ENCODE measurements around the gene KCNJ16.
"Not testable (repeated sequence)": the region's sequence is repeated elsewhere in the genome, so short reads cannot be mapped to it uniquely, and the experiment has no call there.

KCNJ16 gene

DNA sequence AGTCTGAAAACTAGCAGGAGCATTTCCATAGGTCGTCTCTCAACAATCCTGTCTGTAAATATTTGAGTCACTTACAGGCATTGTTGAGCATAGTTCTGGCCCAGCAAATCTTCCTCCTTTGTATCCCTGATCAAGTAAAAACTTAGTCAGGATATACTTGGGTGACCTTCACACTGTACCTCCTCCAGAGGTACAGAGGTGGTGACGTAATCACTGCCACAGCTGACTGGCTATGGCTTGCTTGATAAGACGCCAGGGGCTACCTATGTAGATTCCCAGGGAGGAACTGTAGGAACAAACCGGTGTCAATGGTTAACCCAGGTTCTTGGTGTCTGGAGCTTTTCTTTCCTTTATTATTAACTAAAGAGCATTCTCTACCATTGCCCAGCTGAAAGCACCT, at the start of gene KCNJ16:
Gene KCNJ16, plus strand, starts transcription at position 270 of the 400 bp plus-strand sequence. CDS start 56,863 bp downstream, outside the sequence.
- DNase-seq (ENCODE audit: low read depth), result no peak

DNA sequence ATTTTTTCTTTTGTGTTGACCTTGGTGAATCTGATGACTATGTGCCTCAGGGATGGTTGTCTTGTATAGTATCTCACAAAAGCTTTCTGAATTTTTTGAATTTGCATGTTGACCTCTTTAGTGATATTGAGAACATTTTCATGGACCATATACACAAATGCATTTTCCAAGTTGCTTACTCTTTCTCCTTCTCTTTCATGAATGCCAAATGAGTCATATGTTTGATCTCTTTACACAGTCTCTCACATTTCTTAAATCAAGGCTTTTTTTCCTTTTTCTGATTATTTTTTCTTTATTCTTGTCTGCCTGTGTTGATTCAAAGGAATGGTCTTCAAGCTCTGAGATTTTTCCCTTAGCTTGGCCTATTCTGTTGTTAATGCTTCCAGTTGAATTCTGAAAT, 46.6 kb upstream of the KCNJ16 start:
- DNase-seq (ENCODE audit: low read depth), result peak; percentile 43

DNA sequence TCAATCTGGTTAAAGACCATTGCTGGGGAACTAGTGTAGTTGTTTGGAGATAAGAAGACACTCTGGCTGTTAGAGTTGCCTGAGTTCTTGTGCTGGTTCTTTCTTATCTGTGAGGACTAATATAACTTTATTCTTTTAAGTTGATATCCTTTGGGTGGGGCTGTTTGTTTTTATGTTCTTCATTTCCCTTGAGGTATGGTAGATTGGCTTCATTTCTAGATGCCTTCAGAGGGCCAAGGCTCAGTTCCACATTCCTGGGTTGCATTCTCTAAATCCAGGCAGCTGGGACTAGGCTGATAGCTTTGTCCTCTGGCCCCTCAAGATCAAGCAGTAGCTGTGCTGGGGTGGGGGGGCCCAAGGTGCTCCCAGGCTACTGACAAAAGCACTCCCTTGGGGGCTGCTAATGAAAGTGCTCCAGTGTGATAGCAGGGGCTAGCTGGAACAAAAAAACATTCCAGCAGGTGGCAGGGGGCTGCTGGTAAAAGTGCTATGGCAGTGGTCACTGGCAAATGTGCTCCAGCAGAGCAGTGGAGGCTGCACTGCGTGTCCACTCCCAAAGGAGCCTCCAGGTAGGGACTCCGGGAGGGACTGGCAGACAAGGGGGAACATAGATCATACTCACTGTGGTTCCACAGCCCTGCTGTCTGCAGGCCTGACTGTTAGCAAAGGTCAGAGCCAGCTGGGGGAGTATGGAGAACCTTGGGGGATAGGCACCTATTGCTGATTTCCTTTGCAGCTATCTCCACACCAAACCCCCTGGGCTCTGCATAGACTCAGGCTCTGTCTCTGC, 45.9 kb upstream of the KCNJ16 start:
- no peak for DNase-seq (ENCODE audit: low read depth)

DNA sequence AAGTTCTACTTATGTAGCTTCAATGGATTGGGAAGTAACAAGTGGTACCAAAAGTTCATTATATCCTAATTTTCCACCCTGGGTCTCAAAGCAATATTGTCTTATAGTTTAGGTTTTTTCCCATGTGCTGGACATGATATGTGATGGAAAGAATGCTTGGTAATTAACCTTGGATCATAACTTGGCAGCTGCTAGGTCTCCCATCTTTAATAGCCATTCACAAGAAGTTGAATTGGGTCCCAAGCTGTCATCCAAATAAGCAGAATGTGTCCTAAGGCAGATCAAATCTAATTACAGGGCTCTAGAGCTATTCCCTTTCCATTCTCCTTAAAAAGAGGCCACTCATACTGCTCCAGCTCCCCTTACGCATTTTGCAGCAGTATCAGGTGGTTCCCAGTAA, 44.7 kb upstream of the KCNJ16 start:
- DNase-seq (ENCODE audit: low read depth), result no peak

DNA sequence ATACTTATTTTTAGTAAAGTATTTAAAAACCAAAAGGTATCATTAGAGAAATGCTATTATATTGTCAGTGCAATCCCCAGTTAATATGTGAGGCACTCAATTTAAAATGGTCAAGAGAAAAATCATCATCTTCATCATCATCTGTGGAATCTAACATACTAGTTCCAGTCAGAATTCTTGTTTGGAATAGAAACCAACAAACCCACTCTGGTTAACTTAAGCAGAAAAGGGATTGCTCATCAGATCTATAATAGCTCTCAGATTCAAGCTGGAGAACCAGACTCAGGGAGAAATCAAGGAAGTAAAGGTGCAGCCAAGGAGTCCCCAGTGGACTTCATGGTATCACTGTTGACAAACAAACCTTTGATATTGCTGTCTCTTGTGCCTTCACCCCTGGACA, 43.7 kb upstream of the KCNJ16 start:
- DNase-seq (ENCODE audit: low read depth), result no peak

DNA sequence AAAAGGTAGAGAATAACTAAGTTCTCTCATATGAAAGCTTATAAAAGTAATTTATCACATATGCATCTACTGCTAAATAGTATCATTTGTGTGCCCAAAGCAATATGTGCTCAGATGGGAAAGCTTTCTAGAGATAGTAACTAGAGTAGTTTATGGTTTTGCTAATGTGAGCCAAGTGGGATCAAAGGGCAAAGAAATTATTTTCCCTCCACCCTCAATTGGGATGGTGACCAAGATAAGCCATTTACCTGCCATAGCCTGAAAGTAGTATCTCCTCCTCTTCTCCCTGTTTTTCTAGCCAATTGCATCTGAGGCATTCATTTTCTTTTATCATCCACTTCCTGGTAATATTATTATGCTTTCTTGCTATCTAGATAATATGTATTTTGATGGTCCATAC, 41.9 kb upstream of the KCNJ16 start:
- no peak for DNase-seq (ENCODE audit: low read depth)

DNA sequence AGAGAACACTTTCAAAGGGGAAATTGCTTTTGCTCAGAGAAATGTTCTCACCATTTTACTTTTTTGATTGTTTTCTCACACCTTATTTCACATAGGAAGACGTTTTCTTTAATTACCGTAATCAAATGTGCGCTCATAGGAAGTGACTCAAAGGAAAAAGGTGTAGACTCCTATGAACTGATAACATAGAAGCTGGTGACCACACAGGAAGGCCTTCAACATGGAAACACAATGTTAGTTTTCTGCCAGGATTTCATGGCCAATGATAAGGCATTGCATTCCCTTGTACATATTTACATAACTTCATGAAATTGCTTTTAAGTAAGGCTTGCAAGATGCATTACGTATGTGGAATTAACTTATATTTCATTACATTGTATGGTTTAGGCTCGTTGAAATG, 40.9 kb upstream of the KCNJ16 start:
- peak; percentile 34 for DNase-seq (ENCODE audit: low read depth)

DNA sequence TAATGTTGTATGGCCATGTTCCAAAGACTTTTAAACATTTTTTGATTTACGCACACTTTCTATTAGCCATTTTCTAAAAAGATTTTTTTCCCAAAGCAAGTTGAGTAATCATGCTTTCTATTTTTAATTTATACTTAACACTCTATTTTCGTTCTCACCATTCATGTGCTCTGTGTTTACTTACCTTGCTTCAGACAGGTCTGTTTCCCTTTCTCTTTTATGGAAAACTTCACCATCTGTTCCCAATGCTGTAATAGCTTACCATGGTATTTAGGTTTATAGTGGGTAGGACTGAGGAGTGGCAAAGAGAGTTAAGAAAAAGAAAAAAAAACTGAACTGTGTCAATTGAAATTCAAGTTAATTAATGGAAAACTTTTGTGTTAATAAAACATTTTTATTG, 37.5 kb upstream of the KCNJ16 start:
- DNase-seq (ENCODE audit: low read depth), result no peak

DNA sequence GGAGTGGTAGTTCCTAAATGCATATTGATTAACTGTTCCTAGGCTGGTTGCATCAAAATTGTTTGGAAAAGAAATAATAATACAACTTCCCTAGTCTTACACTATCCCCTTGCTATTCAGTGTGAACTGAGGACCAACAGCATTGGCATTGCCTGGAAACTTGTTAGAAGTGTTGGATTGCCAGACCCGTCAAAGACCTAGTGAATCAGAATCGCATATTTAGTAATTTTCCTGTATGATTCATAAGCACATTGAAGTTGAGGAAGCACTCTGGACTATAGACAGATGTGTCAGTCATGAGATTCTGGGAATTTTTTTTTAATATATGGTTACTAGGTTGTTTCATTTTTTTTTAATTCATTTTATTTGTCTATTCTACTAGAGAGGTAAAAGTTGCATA, 34.7 kb upstream of the KCNJ16 start:
- peak; percentile 81 for DNase-seq (ENCODE audit: low read depth)

DNA sequence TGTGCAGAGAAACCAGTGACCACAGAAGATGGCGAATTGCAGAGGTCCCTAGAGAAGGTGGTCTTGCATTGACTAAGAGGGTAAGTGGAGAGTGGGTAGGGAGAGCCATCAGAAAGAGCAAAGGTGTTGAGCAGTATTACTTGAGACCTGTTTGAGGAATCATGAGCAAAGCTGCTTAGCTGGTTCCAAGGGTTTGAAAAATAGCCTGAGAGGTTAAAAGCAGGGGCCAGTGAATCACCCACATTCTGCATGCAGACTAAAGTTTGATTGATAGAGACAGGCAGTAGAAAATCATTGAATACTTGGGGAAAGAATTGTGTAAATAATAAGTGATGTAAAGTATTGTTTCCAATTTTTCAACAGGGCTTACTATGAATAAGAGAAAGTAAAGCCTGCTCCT, 34.0 kb upstream of the KCNJ16 start:
- DNase-seq (ENCODE audit: low read depth), result no peak

DNA sequence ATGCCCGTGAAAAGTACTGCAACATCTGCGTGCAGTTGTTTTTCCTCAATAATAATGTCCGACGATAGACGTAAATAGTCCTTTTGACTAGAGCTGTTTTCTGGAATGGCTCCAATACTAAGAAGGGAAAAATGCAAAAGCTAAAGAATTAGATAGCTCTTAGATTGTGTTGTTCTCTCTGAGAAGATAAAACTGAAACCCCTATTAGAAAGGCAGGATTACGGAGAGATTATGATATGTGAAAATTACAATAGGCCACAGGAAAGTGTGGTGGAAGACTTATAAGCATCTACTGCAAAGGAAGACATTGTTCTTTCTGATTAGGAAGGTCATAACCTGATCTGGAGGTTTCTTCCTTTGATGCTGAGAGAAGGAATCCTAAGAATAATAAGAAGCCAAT, 33.5 kb upstream of the KCNJ16 start:
- DNase-seq (ENCODE audit: low read depth), result no peak

DNA sequence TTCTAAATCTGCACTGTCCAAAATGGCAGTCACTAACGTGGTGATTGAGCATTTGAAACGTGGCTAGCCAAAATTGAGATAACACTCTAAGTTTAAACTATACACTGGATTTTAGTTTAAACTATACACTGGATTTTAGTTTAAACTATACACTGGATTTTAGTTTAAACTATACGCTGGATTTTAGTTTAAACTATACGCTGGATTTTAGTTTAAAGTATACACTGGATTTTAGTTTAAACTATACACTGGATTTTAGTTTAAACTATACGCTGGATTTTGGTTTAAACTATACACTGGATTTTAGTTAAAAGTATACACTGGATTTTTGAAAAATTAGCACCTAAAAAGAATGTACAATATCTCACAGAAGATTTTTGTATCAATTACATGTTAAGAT, 29.2 kb upstream of the KCNJ16 start:
- DNase-seq (ENCODE audit: low read depth), result not testable (repeated sequence)

DNA sequence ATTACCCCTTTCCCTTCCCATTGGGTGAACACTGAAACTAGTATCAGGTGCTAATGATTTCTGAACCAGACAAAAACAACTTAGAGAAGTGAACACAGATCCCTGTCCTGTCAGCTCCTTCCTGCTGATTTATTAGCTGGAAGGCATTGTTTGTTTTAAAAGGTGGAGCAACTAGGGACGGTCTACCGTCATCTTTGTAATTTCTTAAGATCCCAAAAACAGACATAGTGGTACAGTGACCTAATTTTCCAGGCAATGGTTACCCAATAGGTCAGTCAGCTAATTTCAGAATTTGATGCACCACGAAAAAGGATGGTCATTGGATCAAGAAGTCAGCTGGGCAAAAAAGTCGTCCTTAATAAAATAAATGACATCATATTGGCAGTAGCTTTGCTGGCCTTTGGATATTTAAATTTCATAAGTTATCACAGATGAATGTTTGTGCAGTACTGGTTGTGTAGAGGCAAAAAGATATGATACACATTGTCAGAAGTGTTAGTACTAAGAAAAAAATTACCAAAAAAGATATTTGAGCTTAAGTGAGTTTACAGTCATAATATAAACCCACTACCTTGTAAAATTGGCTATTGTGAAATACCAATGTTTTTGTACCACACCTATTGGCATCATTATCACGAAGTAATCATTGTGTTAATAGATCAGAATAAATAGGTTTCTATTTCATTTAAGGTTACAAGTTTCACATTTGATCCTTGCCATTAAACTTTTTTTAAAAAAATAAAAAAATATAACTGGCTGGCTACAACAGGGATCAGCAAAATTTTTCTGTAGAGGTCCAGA, 27.2 kb upstream of the KCNJ16 start:
- peak; percentile 67 for DNase-seq (ENCODE audit: low read depth)

DNA sequence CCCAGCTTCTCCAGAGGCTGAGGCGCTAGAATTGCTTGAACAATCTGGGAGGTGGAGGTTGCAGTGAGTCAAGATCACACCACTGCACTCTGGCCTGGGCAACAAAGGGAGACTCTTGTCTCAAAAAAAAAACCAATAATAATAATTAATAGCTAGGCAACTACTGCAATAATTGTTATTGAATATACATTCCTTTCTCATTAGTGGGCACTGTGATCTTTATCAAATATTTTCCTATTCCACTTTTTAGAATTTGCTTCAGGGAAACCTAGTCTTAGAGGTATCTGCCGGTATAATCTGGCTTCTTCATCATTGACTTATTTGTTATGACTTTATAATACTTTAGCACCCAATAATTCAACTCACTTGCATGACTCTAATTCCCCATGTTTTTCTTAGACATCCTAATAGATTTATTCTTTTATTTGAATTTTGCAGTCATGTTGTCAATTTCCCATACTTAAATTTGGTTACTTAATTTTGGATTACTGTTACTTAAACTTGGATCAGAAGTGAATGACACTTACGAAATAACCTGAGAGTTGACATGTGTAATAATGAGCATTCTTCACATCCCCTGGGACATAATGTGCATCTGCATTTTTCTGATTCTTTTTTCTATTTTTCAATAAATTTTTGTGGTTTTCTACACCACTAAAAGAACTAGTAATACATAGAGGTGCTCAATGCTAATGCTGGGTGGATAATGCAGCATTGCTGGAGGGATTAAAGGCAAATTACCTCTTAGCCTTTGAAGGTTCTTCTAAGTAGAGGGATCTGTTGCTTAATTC, 25.0 kb upstream of the KCNJ16 start:
- peak; percentile 53 for DNase-seq (ENCODE audit: low read depth)

DNA sequence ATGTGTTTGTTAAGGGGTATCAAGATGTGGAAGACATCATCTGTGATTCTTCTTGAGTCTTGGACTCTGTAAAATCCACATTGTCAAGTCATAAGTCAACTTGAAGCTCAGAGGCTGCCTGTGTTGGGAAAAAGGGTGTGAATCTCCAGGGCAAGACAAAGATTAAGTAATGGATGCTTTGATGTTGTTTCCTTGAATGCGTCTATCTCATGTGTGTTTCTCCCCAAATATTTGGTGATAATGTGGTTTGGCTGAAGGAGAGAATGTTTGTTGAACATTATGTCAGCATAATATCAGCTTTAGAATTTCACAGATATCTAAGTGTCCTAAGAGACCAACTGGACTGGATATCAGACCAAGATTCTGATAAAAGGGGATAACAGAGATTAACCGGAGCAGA, 24.1 kb upstream of the KCNJ16 start:
- DNase-seq (ENCODE audit: low read depth), result peak; percentile 52

DNA sequence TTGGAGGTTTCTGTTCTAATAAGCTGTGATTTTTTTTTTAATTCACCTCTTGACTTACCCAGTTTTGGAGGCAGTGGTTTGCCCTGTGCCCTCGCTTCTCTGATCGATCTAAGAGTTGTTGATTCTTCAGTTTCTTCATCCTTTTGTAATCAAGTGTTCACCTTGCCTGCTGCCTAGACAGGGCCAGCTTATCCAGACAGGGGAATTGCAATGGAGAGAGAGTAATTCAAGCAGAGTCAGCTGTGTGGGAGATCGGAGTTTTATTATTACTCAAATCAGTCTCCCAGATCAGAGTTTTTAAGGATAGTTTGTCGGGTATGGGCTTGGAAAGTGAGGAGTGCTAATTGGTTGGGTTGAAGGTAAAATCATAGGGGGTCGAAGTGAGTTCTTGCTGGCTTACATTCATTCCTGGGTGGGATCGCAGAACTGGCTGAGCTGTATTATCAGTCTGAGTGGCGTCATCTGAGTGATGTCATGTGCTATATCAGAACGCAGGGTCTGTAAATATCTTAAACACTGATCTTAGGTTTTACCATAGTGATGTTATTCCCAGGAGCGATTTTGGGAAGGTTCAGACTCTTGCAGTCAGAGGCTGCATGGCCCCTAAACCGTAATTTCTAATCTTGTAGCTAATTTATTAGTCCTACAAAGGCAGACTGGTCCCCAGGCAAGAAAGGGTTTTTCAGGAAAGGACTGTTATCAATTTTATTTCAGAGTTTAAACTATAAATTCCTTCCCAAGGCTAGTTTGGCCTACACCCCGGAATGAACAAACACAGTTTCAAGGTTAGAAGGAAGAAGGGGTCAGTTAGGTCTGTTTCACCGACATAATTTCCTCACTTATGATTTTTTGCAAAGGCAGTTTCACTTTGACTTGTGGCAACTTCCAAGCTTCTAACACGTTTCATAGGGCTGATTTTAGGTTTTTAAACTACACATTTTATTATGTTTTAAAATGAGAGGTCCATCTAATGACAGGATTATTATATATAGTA, 21.5 kb upstream of the KCNJ16 start:
- no peak for DNase-seq (ENCODE audit: low read depth)

DNA sequence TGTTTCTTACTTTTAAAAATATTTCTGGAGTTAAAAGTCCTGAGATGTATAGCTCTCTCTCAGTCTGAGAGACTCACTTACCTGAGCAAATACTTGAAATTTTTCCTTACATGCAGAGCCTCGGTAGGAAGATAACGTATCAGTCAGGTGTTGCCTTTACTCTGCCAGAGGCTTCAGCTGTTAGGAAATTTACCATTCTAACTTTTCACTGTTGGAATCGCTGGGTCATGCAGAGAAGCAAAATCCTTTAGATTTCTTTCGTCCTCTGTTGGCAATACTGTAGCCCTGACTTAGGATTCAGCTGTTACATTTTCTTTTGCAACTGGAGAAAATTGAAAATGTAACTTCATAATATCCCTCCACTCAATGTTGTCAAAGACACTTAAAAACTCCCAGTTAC, 20.0 kb upstream of the KCNJ16 start:
- no peak for DNase-seq (ENCODE audit: low read depth)

DNA sequence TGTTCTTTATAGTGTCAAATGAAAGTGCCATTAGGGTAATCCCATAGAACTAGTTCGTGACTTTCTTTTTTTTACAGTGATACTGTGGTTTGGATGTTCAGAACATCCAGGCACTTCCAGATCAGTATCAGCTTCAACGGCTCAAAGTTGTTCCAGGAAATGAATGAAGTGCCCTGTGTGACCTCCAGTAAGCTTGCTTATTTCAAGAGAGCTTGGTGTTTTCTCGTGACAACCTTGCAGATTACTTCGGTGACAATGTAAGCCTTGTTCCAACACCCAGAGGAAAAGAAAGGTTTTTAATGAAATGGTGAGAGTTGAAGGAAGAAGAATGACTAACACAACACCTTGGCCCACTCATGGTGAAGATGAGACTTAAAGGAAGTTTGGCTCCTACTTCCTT, 16.0 kb upstream of the KCNJ16 start:
- DNase-seq (ENCODE audit: low read depth), result no peak

DNA sequence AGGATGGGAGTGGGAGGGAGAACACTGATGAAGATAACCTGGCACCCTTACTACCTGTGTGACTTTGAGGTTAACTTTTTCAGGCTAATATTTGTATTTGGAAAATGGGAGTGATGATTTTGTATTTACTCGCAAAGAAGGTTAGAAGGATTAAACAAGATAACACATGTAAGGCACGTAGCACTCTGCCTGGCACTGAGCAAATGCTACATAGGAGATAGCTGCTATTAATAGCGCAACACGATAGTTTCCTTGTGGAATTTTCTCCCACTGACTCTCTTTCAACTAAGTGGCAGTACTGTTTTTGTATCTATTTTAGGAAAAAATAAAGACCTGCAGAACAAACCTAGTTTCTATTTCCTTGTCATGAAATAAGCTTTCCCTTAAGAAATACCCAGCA, 15.4 kb upstream of the KCNJ16 start:
- no peak for DNase-seq (ENCODE audit: low read depth)

DNA sequence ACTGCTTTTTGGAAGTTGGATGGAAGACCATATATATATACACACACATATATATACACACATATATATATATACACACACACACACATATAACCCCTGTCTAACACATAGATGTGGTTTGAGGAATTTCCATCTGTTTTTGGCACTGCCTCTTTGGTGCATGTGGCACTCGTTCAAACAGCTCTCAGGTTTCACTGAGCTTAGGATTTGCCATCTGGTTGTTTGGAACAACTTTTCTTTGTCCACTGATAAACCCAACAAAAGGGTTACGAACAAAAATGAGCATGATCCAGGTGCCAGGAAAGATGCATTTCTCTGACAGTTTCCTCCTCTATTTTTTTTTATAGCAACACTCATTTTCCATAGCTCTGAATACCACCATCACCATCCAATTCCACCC, 14.6 kb upstream of the KCNJ16 start:
- DNase-seq (ENCODE audit: low read depth), result peak; percentile 47

DNA sequence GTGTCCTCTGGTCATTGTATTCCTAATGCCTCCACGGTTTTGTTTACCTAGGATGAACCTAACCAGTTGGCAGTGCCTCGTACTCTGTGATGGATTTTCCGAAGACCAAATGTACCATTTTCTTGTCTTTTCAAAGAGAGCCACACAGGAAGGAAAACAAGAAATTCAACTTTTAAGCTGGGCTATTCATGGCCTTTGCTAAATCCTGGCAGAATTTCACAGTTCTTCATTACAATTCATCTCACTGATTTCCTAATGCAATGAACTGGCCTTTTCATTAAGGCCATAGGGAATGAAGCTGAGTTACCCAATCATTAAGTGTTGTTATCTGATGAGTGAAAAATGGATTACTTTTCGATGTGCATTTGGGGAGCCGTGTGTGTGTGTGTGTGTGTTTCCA, 7.9 kb upstream of the KCNJ16 start:
- no peak for DNase-seq (ENCODE audit: low read depth)

Measured in iris pigment epithelial cell (primary cell).